Activated gamma-delta T cell (primary cell): Measurements from ENCODE around the gene TMEM106C.

Source experiments
- DNase-seq: peaks from one replicate; lab custom pipeline; 2025; lab: John Stamatoyannopoulos, UW

TMEM106C gene

DNA sequence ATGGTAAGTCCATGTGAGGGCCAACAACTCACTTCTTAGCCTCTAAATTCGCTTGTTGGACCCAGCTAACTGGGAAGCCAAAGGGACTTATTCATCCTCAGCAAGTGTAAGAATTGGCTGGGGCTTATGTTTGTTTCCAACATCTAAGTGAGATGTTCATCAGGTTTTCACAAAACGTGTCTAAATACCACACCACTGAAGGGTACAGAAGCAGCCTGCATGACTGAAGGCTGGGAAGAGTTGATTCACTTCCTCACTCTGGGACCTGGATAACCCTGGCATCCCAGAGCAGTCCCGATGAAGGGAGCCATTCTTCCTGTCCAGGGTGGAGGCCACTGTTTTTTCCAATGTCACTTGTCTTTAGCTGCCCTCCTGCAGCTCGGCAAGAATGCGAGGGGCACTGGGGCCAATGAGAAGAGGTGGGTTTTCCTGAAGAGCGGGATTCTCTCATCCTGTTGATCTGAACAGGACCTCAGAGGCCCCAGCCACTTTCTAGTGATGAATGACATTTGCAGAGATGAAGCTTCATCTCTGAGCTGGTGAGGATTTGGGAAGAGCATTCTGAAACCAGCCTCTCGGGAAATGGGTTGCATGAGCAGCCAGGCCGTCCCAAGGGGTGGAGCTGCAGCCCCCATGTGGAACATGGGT lies 53.1 kb downstream of the TMEM106C start:
- DNase-seq: no peak

DNA sequence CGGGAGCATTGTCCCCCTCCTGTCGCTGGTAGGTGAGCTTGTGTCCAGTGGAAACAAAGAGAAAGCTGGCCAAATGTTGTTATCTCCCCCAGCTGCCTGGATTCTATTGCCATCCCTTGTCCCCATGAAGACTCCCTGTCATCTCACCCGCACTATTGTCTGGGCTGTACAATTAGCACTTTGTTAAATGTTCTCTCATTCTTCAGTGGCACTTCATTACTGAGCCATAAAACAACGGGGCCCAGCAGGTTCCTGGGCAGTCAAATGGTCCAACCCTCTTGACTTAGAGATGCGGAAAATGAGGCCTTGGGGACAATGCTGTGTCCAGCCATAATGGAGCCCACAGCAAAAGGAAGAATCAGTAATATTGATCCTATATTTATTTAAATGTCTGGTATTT lies 54.1 kb downstream of the TMEM106C start:
- DNase-seq: no peak

DNA sequence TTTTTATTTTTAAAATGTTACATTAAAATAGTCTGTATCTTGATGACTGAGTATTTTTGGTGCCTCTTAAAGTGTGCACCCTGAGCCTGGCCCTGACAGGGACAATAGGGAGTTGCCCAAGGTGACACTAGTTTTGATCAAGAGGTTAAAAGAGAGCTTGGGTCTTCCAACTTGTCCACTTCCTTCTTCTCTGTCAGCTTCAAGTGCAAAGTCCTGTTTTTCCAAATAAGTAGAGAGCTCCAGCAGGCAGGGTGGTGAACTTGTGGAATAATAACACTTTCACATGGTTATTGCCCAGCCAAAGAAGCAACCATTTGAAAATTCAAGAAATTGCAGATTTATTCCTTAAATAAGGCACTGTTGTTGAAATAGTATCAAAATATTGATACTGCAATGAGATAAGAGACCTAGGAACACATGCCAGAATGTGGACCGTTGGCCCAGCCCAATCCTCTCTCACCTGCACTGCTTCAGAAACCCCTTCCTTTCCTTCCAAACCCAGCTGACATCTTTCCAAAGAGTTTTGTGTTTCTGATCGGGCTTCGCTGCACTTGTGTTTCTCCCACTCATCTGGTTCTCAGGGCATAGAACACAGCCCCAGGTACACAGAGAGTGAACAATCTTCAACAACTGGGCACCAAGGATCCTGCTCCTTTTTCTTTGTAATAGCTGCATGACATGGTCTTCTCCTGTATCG lies 54.7 kb downstream of the TMEM106C start:
- no peak for DNase-seq
